K562 (cell line): Measurements from ENCODE around the gene KRTAP21-3.

Source experiments
- CBX5 ChIP-seq: IDR thresholded peaks from 2 replicates; pipeline ENCODE4 v1.6.1; 2014; ENCODE audit warnings: low read depth, borderline replicate concordance
- CEBPG ChIP-seq, 3 experiments: fragments of 200-800 bp in 1 of 3; sonication (Bioruptor generic) in 1 of 3; sonication (generic) in 1 of 3; formaldehyde crosslinking in 1 of 3; IDR thresholded peaks in 2 of 3; conservative IDR thresholded peaks in 1 of 3; 2 replicates each; pipeline versions ENCODE4 v1.6.1 to v1.8.0; 2016 to 2022; ENCODE audit warnings: missing compliant biosample characterization in 2 of 3, missing genetic modification characterization in 2 of 3, mild to moderate bottlenecking in 1 of 3, missing genetic modification reagents in 1 of 3
- CHD7 ChIP-seq: fragments of 200-600 bp; sonication (generic); IDR thresholded peaks from one replicate; pipeline ENCODE4 v1.6.1; 2012; ENCODE audit warnings: mild to moderate bottlenecking, low read depth, low read length, inconsistent platforms
- CTCF ChIP-seq, 3 experiments: IDR thresholded peaks in 2 of 3; conservative IDR thresholded peaks in 1 of 3; 2 replicates each; pipeline ENCODE4 v1.5.1; 2011 to 2012; ENCODE audit warnings: low read length in 3 of 3, mild to moderate bottlenecking in 3 of 3, control low read depth in 2 of 3, improper control_type of control experiment in 1 of 3, inconsistent platforms in 1 of 3, low read depth in 1 of 3, mixed read lengths in 1 of 3, moderate library complexity in 1 of 3; ENCODE audit not compliant: insufficient read depth in 2 of 3
- E2F8 ChIP-seq: fragments of 450-650 bp; IDR thresholded peaks from 2 replicates; pipeline ENCODE4 v1.7.1; 2018; ENCODE audit warnings: mild to moderate bottlenecking, low read depth; ENCODE audit not compliant: partially characterized antibody
- GABPA ChIP-seq: fragments of 200-800 bp; sonication (Bioruptor generic); conservative IDR thresholded peaks from 2 replicates; pipeline ENCODE4 v1.6.1; 2016; ENCODE audit warnings: low read depth, missing genetic modification characterization, missing compliant biosample characterization
- MTA2 ChIP-seq: fragments of 450-650 bp; IDR thresholded peaks from 2 replicates; pipeline ENCODE4 v1.6.1; 2016; ENCODE audit warnings: low read depth
- NR0B1 ChIP-seq: fragments of 450-650 bp; IDR thresholded peaks from one replicate; pipeline ENCODE4 v1.6.1; 2018; ENCODE audit warnings: mild to moderate bottlenecking, moderate library complexity; ENCODE audit not compliant: partially characterized antibody
- POLR2A ChIP-seq: fragments of 450-650 bp; conservative IDR thresholded peaks from 2 replicates; pipeline ENCODE4 v1.6.1; 2016

GRCh38 chr21:30760776-30761175 is 42.2 kb upstream of the KRTAP21-3 start:
- TF ChIP-seq CBX5 (no peak), E2F8 (no peak), GABPA (no peak), NR0B1 (no peak), CEBPG (CRISPR knock-in tag; IDR thresholded peaks at IDR 0.05) (no peak), CEBPG (tag; conservative IDR thresholded peaks at IDR 0.05 in 1 of 2, IDR thresholded peaks at IDR 0.05 in 1 of 2) (no peak), POLR2A (no peak), CHD7 (no peak), CTCF (IDR thresholded peaks at IDR 0.05 in 2 of 3, conservative IDR thresholded peaks at IDR 0.05 in 1 of 3; ENCODE audit: insufficient read depth in 2 of 3, low read depth in 1 of 3, low read length in 3 of 3) (no peak), MTA2 (no peak)
